NCI-H1436 treated with DMSO at 0.1 percent for 48 hours (cell line): Measurements from ENCODE around the gene LRRC8D.

ENCODE experiments used
- DNase-seq: peaks from one replicate; lab custom pipeline; 2025; lab: John Stamatoyannopoulos, UW

LRRC8D gene

GRCh38 chr1:89871768-89872473 lies 51.1 kb downstream of the LRRC8D start:
- DNase-seq = no peak

- no peak for DNase-seq
Measured at GRCh38 chr1:89872567-89872966, 51.7 kb downstream of the LRRC8D start.

DNA sequence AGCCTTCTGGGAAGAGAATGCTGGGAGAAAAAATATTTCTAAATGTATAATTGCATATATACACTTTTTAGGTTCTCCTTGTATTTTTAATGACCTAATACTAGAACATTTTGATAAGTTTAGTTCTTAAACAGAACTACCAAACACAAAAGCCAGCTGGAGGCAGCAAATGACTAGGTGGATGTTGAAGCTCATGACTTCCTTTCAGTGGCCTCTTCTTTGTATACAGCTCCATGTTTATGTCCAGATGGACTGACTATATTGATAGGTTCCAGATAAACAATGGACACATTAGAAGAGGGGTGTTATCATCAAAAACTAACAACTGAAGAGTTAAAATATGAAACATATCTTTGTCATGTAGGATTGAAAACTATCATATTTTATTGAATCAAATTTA lies 52.5 kb downstream of the LRRC8D start:
- no peak for DNase-seq

DNA sequence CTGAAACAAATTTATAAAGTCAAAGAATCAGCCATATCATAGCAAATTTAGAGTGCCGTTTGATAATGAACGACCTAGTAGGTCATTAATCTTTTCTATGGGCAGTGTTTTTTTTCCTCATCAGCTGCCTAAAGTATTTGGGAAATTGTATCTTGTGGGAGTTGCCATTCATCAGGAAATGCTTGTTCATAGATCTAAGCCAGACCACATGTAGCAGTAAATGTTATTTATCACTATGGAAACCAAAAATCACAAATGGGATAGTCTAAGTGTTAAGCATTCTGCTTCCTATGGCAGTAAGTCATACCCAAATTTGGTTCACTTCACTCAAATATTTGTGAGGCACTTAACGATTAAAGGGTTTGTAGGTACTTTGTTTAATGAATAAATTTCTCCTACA lies 52.9 kb downstream of the LRRC8D start:
- no peak for DNase-seq

- no peak for DNase-seq
Measured at GRCh38 chr1:89876463-89876862, 55.6 kb downstream of the LRRC8D start.

DNA sequence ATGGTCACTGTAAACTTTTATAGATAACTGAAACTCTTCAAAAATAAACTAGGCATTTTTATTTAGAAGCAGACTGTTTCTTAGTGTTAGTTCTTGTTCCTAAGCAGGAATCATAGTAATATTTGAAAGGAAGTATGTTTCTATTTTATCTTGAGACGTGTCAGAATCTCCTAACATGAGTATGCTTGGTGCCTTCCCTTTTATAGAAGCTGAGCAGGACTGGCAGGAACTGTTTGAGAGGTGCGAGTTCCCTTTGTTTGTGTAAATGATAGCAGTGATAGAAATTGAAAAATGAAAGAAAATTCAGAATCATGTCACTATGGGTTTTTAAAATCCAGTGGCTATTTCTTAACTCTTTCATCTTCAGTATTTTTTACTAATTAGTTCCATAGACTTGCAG lies 56.9 kb downstream of the LRRC8D start:
- DNase-seq = no peak

- DNase-seq = no peak
Measured at GRCh38 chr1:89878256-89878655, 57.4 kb downstream of the LRRC8D start.

DNA sequence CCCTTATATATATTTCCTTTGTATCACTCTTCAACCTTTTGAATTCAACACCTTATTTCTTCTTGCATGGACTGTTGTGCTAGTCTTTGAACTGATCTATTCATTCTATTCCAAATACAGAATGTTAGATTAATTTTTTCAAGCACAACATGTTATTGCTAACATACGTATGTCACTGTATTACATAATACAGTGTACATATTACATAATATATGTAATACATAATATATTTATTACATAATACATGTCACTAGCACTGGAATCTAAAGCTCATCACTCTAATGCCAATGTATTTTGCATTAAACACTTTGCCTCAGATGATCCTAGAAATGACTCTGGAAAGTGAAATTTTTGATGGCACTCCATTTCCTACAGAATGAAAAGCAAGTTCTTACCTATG lies 59.8 kb downstream of the LRRC8D start:
- DNase-seq = no peak

GRCh38 chr1:89881415-89882058 lies 60.7 kb downstream of the LRRC8D start:
- no peak for DNase-seq

DNA sequence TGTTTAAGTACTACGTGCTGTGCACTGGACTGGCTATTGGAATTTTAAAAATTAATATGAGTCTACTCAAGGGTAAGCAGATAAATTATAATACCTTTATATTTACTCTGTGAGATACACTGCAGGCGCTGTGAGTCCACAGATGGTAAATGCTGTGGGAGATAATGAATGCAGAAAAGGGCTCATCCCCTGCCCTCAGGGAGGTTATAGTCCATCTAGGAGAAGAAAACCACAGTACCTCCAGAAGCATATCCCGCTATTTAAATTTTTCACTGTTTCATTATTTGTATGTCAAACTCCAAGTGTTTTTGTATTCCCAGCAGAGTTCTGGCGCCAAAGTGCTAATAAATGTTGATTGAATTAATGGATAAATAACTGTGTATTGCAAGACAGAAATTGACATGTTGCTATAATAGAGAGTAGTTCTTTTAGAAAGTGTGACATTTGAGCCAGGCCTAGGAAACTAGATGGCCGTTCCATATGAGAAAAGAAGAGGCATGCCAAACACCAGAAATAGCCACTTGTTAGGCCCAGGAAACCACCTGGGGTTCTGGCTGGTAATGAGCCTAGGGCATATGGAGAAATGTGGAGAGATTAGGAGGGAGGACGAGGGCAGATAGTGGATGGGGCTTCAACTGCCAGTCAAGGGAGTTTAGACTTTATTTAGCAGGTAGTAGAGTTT lies 61.7 kb downstream of the LRRC8D start:
- no peak for DNase-seq

DNA sequence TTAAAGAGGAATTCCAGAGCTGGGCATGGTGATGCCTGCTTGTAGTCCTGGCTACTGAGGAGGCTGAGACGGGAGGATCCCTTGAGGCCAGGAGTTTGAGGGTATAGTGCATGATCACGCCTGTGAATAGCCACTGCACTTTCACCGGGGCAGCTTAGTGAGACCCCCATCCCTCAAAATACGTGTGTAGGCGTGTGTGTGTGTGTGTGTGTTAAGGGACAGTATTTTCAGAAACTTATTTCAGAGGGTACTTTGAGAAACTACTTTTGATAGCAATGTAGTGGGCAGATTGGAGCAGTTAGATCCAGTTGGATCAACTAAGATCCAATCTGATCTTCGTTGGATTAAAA lies 62.2 kb downstream of the LRRC8D start:
- DNase-seq = no peak

DNA sequence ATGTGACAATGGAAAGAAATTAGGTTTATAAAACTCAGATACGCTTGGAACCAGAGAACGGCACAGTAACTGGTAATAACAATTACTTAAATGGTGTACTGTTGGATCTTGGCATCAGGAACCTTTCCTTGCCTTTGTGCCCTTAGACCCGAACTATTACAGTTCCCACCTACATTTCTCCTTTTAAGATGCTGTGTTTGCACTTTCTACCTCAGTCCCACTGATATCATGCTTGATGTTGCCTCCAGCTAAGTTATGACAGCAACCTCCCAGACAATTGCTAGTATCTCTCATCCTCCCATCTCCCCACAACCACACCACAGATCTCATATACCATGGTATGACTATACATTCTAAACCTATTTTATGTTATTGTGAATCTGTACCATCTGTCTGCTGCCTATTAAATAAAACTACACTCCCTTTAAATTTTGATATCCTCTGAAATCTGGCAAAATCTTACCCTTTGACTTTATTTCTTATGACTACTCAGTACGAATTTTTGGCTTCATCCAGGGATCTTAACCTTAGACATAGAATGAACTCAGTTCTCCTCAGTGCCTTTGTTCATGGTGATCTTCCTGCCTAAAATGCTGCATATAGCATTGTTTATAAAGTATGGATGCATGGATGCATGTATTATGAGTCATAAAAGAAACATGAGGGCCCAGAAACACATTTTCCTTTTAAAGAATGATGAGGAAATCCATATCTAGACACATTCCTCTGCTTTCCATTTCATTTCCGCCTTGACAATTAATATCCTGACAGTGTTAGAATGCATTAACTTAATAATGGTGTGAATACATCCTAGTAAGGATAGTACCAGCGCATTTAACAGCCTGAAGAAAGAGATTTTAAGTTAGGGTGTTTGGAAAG lies 64.1 kb downstream of the LRRC8D start:
- no peak for DNase-seq

- DNase-seq = no peak
Measured at GRCh38 chr1:89887270-89887669, 66.4 kb downstream of the LRRC8D start.

DNA sequence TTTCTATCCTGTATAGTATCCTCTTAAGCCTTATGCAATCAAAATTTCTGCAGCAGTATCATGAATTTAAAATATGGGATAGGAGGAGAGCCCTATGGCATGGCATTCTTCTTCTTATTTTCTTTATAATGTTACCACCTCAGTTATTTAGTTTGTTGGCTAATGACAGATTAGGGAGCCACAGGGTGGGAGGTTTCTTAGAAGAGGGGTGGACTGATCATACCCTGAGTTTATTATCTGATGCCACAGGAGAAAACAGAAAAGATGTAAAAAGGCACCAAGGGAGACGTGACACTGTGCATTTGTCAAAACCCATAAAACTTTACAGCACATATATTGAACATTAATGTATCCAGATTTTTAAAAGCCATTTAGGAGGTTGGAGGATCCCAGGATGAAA lies 66.9 kb downstream of the LRRC8D start:
- DNase-seq = no peak

DNA sequence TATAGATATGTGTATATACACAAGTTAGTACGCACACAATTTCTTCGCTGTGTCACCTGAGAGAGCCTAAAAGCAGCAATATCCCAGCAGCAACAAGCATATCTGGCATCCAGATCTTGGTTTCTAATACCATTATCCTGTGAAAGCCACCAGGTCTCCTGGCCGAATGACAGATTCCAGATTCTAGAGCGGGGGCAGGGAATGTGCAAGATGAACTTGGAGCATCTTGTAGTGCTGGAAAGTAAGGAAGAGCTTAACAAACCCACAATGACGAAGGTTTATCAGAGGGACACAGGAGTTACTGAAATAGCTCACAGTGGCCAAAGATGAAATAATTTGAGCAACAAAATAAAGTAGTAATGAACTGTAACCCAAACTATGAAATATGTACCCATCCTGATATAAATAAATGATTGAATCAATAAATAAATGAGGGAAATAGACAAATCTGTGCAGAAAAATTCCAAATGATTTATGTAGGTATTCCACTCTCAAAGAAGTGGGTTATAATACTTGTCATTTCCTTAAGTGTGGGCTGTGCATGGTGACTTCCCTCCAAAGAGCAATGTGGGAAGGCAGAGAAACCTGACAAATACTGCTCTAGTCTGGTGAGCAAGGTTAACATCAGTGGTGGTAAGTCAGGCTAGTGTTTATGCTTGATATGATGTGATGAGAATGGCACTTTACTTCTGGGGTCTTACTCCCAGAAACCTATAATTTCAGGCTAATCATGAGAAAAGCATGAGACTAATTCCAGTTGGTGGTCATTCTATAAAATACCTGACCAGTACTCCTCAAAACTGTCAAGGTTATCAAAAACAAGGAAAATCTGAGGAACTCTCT lies 67.9 kb downstream of the LRRC8D start:
- no peak for DNase-seq

DNA sequence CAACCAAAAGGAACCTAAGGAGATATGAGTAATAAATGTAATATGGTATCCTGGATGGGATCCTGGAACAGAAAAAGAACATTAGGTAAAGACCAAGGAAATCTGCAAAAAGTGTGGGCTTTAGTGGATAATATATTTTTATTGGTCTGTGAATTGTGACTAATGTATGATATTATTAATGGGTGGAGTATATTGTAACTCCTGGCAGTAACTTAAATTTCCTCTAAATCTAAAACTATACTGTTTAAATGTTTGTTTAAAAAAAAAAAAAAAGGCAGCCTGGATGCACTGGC lies 68.4 kb downstream of the LRRC8D start:
- no peak for DNase-seq

- DNase-seq = no peak
Measured at GRCh38 chr1:89890085-89890752, 69.4 kb downstream of the LRRC8D start.

DNA sequence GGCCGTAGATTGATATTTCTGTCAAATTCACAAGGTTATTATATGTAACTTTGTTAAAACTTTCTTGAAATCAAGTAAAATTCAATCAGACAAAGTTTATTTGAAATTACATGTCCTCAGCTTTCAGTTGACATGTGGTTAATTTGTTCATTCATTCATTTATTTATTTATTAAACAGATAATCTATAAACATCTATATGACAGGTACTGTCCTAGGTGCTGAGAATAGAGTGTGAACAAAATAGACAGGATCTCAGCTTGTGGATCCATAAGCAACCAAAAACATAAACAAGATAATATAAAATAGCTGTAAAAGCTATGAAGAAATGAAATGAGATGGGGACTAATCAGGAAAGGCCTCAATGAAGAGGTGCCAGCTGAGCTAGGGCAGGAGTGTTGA lies 72.0 kb downstream of the LRRC8D start:
- no peak for DNase-seq

DNA sequence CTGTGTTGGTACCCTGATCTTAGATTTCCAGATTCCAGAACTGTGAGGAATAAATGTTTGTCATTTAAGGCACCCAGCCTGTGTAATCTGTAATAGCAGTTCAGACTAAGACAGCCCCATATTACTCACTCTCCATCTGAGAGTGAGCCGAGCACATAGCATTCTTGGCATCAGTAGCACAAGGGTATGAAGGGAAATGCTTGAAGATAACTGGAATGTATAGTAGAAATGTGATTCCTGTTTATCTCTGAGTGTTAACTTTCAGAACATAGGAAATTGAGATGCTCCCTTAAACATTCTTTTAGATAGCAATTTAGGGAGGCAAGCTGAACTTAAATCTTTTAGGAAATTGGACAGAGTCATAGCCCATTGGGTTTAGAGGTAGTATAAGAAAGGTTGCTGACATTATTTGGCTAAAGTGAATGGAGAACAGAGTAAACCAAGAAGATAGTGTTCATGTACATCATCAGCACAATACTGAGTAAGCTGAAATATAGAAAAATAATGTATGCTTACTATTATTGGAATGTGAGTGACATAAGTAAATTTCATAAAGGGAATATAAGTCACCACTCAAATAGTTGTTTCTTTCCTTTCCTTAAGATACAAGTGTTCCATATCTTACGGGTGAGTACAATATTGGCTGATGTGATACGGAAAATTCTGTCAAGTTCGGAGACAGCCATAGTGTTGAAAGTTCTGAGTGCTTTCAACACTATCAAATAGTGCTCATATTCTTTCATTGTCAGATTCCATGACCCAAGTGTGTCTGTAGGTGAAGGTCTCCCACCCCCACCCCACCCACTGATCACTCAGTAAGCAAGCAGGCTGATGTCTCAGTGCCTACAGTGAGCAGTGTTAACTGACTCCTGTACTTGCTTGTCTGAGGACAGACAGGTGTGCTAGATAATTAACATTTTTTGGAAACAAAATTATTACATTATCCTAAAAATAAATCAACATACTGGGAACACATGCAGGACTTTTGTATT lies 73.7 kb downstream of the LRRC8D start:
- DNase-seq = no peak
